ENCODE data around the gene STK39. TPM values are rescaled to one million over a fixed set of nuclear protein-coding genes. Genes with fewer than 3 reads are reported as not detected.

STK39 gene
- polyA plus RNA-seq, 1 donor (not counting 4 experiments of a cell fraction or from before 2014, with no cell fraction given): 20.7 TPM

GRCh38 chr2:168107322-168107721 lies 140.1 kb downstream of the STK39 start:
- Histone ChIP-seq H3K79me2 (ENCODE audit: control insufficient read depth, insufficient read depth, low read length) (no peaks in the 10 kb centered on the region), H3K4me2 (ENCODE audit: control insufficient read depth, extremely low read depth, insufficient read depth, low read depth, low read length) (no peak overlapping the region), H3K9me1 (ENCODE audit: control insufficient read depth, extremely low read depth, insufficient read depth, low read length) (no peaks in the 10 kb centered on the region), H3K36me3 (ENCODE audit: control insufficient read depth in 2 of 2, extremely low read depth in 1 of 2, insufficient read depth in 2 of 2, low read length in 2 of 2) (no peaks in the 10 kb centered on the region), H3K27me3 (ENCODE audit: control insufficient read depth, extremely low read depth, insufficient read depth, low read length) (no peaks in the 10 kb centered on the region), H3K4me3 (ENCODE audit: control insufficient read depth in 2 of 3, extremely low read depth in 1 of 3, insufficient read depth in 2 of 3, low read depth in 1 of 3, low read length in 3 of 3) (no peak overlapping the region), H2AFZ (ENCODE audit: control insufficient read depth, low read length) (no peak overlapping the region), H3K9me3 (ENCODE audit: control insufficient read depth, low read depth, low read length) (no peaks in the 10 kb centered on the region), H3K27ac (ENCODE audit: control insufficient read depth, insufficient read depth, low read length) (no peak overlapping the region), H3K4me1 (ENCODE audit: control insufficient read depth, extremely low read depth, insufficient read depth, low read length) (no peaks in the 10 kb centered on the region), H3K9ac (ENCODE audit: control insufficient read depth, extremely low read depth, insufficient read depth, low read length) (no peak overlapping the region), H4K20me1 (ENCODE audit: control insufficient read depth, extremely low read depth, insufficient read depth, low read length) (no peaks in the 10 kb centered on the region)
- dilution Hi-C loops (cut with MboI; ENCODE audit: extremely low pct_ligation_motif_present, low sequenced_read_pairs): no loop called here
- TF ChIP-seq CTCF (optimal IDR thresholded peaks at IDR 0.05 in 1 of 3, IDR thresholded peaks at IDR 0.05 in 1 of 3, conservative IDR thresholded peaks at IDR 0.05 in 1 of 3; ENCODE audit: extremely low read depth in 1 of 3, insufficient read depth in 2 of 3, low read length in 3 of 3) (no peak), EZH2 (IDR thresholded peaks at IDR 0.05; ENCODE audit: low read length) (no peak)
- DNase-seq (ENCODE audit: low read depth, low spot score): no peak
- FAIRE-seq: no peak

GRCh38 chr2:168105127-168105683 lies 142.2 kb downstream of the STK39 start:
- H3K9me3 ChIP-seq (ENCODE audit: control insufficient read depth, low read depth, low read length): no peaks in the 10 kb centered on the region
- no peak overlapping the region for H3K4me2 ChIP-seq (ENCODE audit: control insufficient read depth, extremely low read depth, insufficient read depth, low read depth, low read length)
- H3K79me2 ChIP-seq (ENCODE audit: control insufficient read depth, insufficient read depth, low read length): no peaks in the 10 kb centered on the region
- H3K4me1 ChIP-seq (ENCODE audit: control insufficient read depth, extremely low read depth, insufficient read depth, low read length): no peaks in the 10 kb centered on the region
- no peaks in the 10 kb centered on the region for H3K27me3 ChIP-seq (ENCODE audit: control insufficient read depth, extremely low read depth, insufficient read depth, low read length)
- no peak overlapping the region for H3K4me3 ChIP-seq (ENCODE audit: control insufficient read depth in 2 of 3, extremely low read depth in 1 of 3, insufficient read depth in 2 of 3, low read depth in 1 of 3, low read length in 3 of 3)
- no peaks in the 10 kb centered on the region for H3K9me1 ChIP-seq (ENCODE audit: control insufficient read depth, extremely low read depth, insufficient read depth, low read length)
- H3K9ac ChIP-seq (ENCODE audit: control insufficient read depth, extremely low read depth, insufficient read depth, low read length): no peak overlapping the region
- DNase-seq (ENCODE audit: low read depth, low spot score): no peak
- H2AFZ ChIP-seq (ENCODE audit: control insufficient read depth, low read length): no peak overlapping the region
- no peak overlapping the region for H3K27ac ChIP-seq (ENCODE audit: control insufficient read depth, insufficient read depth, low read length)
- no peaks in the 10 kb centered on the region for H3K36me3 ChIP-seq (ENCODE audit: control insufficient read depth in 2 of 2, extremely low read depth in 1 of 2, insufficient read depth in 2 of 2, low read length in 2 of 2)
- H4K20me1 ChIP-seq (ENCODE audit: control insufficient read depth, extremely low read depth, insufficient read depth, low read length): no peaks in the 10 kb centered on the region
- dilution Hi-C loops (cut with MboI; ENCODE audit: extremely low pct_ligation_motif_present, low sequenced_read_pairs): no loop called here
- FAIRE-seq: no peak
- no peak for TF ChIP-seq CTCF (optimal IDR thresholded peaks at IDR 0.05 in 1 of 3, IDR thresholded peaks at IDR 0.05 in 1 of 3, conservative IDR thresholded peaks at IDR 0.05 in 1 of 3; ENCODE audit: extremely low read depth in 1 of 3, insufficient read depth in 2 of 3, low read length in 3 of 3)
- no peak for TF ChIP-seq EZH2 (IDR thresholded peaks at IDR 0.05; ENCODE audit: low read length)
